22Rv1 (cell line): ENCODE results near the gene ANKRD33.

Source experiments
- ZFX ChIP-seq: fragments of 450-650 bp; IDR thresholded peaks from 2 replicates; pipeline ENCODE4 v1.6.1; 2017; ENCODE audit warnings: antibody characterized with exemption, borderline replicate concordance
- TF ChIP-seq, protein P1 (sequence below): fragments of 450-650 bp; IDR thresholded peaks from 2 replicates; pipeline ENCODE4 v1.5.1; 2017; ENCODE audit warnings: mild to moderate bottlenecking

DNA sequence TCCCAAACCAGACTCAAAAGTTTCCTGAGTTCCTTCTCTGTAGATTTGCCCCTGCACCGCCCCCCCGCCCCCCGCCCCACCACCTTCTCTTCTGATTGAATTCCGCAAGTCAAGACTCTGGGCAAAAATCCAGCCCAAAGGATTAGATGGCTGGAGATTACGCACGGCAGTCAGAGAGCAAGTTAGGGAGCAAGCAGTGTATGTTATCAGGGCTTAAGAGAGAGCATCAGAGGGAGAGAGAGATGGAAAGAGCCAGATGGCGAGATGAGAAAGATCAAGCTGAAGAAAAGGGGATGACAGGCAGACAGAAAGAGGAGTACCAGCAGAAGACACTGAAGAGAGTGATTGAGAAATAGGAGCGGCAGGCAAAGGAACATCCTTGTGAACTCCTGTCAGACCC lies 13.9 kb upstream of the ANKRD33 start:
- TF ChIP-seq, protein P1, sequence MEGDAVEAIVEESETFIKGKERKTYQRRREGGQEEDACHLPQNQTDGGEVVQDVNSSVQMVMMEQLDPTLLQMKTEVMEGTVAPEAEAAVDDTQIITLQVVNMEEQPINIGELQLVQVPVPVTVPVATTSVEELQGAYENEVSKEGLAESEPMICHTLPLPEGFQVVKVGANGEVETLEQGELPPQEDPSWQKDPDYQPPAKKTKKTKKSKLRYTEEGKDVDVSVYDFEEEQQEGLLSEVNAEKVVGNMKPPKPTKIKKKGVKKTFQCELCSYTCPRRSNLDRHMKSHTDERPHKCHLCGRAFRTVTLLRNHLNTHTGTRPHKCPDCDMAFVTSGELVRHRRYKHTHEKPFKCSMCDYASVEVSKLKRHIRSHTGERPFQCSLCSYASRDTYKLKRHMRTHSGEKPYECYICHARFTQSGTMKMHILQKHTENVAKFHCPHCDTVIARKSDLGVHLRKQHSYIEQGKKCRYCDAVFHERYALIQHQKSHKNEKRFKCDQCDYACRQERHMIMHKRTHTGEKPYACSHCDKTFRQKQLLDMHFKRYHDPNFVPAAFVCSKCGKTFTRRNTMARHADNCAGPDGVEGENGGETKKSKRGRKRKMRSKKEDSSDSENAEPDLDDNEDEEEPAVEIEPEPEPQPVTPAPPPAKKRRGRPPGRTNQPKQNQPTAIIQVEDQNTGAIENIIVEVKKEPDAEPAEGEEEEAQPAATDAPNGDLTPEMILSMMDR, result no peak
- TF ChIP-seq ZFX, result no peak
